Stomach (tissue), 9 donors: ENCODE data around the gene SAMD5. TPM values are rescaled to one million over a fixed set of nuclear protein-coding genes. Genes with fewer than 3 reads are reported as not detected.

ENCODE experiments used
- DNase-seq, 2 donors: peaks; one replicate each; pipeline versions ENCODE4 v3.0.0 to v3.0.0-alpha.2; 2013 to 2019
- H3K27ac ChIP-seq, 5 donors: fragments of 200-600 bp in 4 of 5; sonication (generic) in 4 of 5; one replicate each; pipeline ENCODE4 v1.5.1; 2013 to 2019; ENCODE audit warnings: mild to moderate bottlenecking in 1 of 5, moderate library complexity in 1 of 5
- H3K27me3 ChIP-seq, 3 donors: fragments of 200-600 bp; sonication (generic); one replicate each; pipeline ENCODE4 v1.5.1; 2017 to 2019; ENCODE audit warnings: mixed run types in 1 of 3
- H3K36me3 ChIP-seq, 4 donors: fragments of 200-600 bp; sonication (generic); 1 replicate in 3 of 4; 2 replicates in 1 of 4; pipeline ENCODE4 v1.5.1; 2016 to 2019
- H3K4me1 ChIP-seq, 4 donors: fragments of 200-600 bp; sonication (generic); one replicate each; pipeline ENCODE4 v1.5.1; 2016 to 2019
- H3K4me3 ChIP-seq, 4 donors: fragments of 200-600 bp; sonication (generic) in 3 of 4; one replicate each; pipeline ENCODE4 v1.5.1; 2016 to 2019; ENCODE audit warnings: mild to moderate bottlenecking in 1 of 4
- H3K9me3 ChIP-seq, 4 donors: fragments of 200-600 bp; sonication (generic); one replicate each; pipeline ENCODE4 v1.5.1; 2016 to 2019
- EP300 ChIP-seq: sonication (generic); formaldehyde crosslinking; IDR thresholded peaks from one replicate; pipeline ENCODE4 v1.6.1; 2017; ENCODE audit warnings: antibody characterized with exemption
- POLR2A ChIP-seq, 4 donors: fragments of 450-650 bp; IDR thresholded peaks; one replicate each; pipeline ENCODE4 v1.6.1; 2016; ENCODE audit warnings: antibody characterized with exemption in 4 of 4, control low read depth in 2 of 4, mild to moderate bottlenecking in 1 of 4, moderate library complexity in 1 of 4
- POLR2AphosphoS5 ChIP-seq, 3 donors: sonication (generic); formaldehyde crosslinking; IDR thresholded peaks; one replicate each; pipeline ENCODE4 v1.6.1; 2016; ENCODE audit warnings: antibody characterized with exemption in 3 of 3
- WGBS, 5 donors: extraction: QIAGEN DNeasy Blood & Tissue Kit in 3 of 5; methylation state at CpG; one replicate each; pipeline versions ENCODE4 v1.1.5 to v1.1.7; 2013 to 2018; 5-methylcytosine and 5-hydroxymethylcytosine counted together
- intact Hi-C: fragments of 100-400 bp; cut with DNase I; formaldehyde crosslinking; loops from one replicate; pipeline ENCODE4 v1.15.1; 2023; ENCODE audit warnings: low total_unique reads
- polyA plus RNA-seq, 3 donors: library from polyadenylated mRNA; stranded (reverse); fragments of 200-250 nt; gene quantifications; one replicate each; pipeline ENCODE4 v1.2.3, GENCODE V29; 2013
- total RNA-seq, 5 donors: library from RNA; depleted of rRNA; stranded (reverse); fragments of >200 nt; gene quantifications; one replicate each; pipeline versions ENCODE4 v1.1.0 to v1.2.3, GENCODE V29; 2014 to 2016
- TF ChIP-seq, protein P1 (sequence below), 7 experiments: fragments of 450-650 bp in 4 of 7; fragments of 200-600 bp in 3 of 7; sonication (generic) in 3 of 7; IDR thresholded peaks; one replicate each; pipeline ENCODE4 v1.5.1; 2016 to 2019; ENCODE audit warnings: antibody characterized with exemption in 7 of 7, control low read depth in 2 of 7, mild to moderate bottlenecking in 1 of 7
- donor health status: healthy with polysubstance abuse.
- donor health status: Bipolar disorder and iron deficiency.
- donor health status: healthy.

Gene SAMD5
- total and polyA plus RNA-seq, 8 donors = under 0.01 to 19.1 (median 4.0) TPM

DNA sequence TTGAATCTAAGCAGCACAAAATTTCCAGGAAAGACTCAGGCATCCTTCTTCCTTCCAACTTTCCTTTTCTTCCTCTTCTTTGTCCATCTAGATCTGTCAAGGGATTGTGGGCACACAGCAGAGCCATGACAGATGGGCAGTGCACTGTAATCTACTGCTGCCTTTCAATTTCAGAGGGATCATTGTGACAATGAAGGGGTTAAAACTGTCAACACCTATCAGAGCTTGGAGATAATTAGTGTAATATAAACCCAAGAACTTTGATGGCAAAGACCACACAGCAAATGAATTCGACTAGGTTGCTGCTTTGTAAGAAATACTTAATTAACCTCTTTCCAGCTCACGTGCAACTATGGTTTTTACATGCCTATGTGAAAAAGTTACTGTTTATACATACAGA, 55.0 kb downstream of the SAMD5 start:
- Histone ChIP-seq H3K27me3 (no peaks in the 10 kb centered on the region), H3K4me3 (no peak overlapping the region), H3K4me1 (peaks cover 0 to 20% (median 2%) of the 10 kb centered on the region in 4 donors), H3K36me3 (no peaks in the 10 kb centered on the region), H3K27ac (no peak overlapping the region), H3K9me3 (no peaks in the 10 kb centered on the region)
- intact Hi-C loops = no loop called here
- WGBS, 5 donors = 59 to 77% (median 67%) methylated on average over 2 of the region's 2 CpGs
- DNase-seq = no peak
- TF ChIP-seq, protein P1, sequence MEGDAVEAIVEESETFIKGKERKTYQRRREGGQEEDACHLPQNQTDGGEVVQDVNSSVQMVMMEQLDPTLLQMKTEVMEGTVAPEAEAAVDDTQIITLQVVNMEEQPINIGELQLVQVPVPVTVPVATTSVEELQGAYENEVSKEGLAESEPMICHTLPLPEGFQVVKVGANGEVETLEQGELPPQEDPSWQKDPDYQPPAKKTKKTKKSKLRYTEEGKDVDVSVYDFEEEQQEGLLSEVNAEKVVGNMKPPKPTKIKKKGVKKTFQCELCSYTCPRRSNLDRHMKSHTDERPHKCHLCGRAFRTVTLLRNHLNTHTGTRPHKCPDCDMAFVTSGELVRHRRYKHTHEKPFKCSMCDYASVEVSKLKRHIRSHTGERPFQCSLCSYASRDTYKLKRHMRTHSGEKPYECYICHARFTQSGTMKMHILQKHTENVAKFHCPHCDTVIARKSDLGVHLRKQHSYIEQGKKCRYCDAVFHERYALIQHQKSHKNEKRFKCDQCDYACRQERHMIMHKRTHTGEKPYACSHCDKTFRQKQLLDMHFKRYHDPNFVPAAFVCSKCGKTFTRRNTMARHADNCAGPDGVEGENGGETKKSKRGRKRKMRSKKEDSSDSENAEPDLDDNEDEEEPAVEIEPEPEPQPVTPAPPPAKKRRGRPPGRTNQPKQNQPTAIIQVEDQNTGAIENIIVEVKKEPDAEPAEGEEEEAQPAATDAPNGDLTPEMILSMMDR (IDR thresholded peaks at IDR 0.05) = no peak
- TF ChIP-seq POLR2AphosphoS5 (IDR thresholded peaks at IDR 0.05) = no peak
- TF ChIP-seq EP300 = no peak
- TF ChIP-seq POLR2A (IDR thresholded peaks at IDR 0.05) = no peak

DNA sequence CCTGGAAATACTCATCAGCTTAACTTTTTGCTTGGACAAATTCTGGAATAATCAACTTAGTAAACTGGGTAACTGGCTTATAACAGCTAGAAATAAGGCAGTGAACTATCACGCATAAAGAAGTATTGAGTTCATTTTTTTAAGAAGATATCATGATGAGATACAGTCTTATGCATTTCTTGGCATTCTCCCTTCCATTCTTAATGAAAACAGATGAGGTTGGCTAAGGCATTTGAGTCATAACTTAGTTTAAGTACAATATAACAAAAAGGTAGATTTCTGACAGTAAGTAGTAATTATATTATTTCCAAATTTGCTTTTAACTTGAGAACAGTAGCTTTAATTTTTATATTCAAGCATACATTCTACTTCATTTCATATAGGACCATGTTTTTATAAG, 56.1 kb downstream of the SAMD5 start:
- no peak overlapping the region for H3K4me3 ChIP-seq
- no peak for DNase-seq
- intact Hi-C loops = no loop called here
- H3K36me3 ChIP-seq = no peaks in the 10 kb centered on the region
- H3K27me3 ChIP-seq = no peaks in the 10 kb centered on the region
- H3K27ac ChIP-seq = no peak overlapping the region
- no peak for TF ChIP-seq EP300
- no peak for TF ChIP-seq POLR2AphosphoS5 (IDR thresholded peaks at IDR 0.05)
- no peak for TF ChIP-seq POLR2A (IDR thresholded peaks at IDR 0.05)
- TF ChIP-seq, protein P1 (IDR thresholded peaks at IDR 0.05) = no peak
- WGBS, 5 donors = 52 to 100% (median 91%) methylated on average over 1 of the region's 1 CpG
- no peaks in the 10 kb centered on the region for H3K9me3 ChIP-seq
- H3K4me1 ChIP-seq = peaks cover 0 to 12% (median 0%) of the 10 kb centered on the region in 4 donors

DNA sequence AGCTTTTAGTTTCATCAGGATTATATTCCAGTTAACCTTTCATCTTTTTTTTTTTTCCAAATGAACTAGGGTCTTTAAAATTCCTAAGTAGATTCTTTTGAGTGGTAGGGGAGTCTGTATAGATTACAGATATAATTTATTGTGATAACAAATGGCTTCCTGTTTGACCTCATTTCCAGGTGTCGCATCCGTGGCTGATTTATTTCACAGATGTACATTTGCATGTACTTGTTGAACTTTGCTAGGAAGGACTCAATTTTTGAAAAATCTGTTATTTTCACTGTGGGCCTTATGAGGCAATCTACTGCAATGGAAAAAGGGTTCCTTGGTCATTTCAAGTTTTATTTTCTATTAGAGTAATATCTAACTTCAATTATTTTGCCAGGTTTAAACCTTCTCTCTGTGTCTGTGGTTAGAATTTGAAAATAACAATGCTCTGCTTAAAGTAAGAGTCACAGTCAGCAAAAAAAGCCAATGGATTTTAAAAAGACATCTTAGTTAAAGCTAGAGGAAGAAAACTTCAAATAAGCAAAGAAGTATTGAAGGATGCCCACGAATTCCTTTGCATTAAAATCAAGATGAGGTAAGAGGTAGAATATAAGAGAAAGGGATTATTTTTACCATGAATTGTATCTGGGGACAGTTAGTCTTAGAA, 57.9 kb downstream of the SAMD5 start:
- TF ChIP-seq EP300 (no peak), POLR2AphosphoS5 (IDR thresholded peaks at IDR 0.05) (no peak), POLR2A (IDR thresholded peaks at IDR 0.05) (no peak)
- TF ChIP-seq, protein P1 (IDR thresholded peaks at IDR 0.05) = no peak
- WGBS, 5 donors = 55 to 67% (median 61%) methylated on average over 3 of the region's 3 CpGs
- Histone ChIP-seq H3K27ac (no peak overlapping the region), H3K4me1 (no peaks in the 10 kb centered on the region), H3K27me3 (no peaks in the 10 kb centered on the region), H3K4me3 (no peak overlapping the region), H3K9me3 (no peaks in the 10 kb centered on the region), H3K36me3 (no peaks in the 10 kb centered on the region)
- DNase-seq = no peak
- intact Hi-C loops = no loop called here

DNA sequence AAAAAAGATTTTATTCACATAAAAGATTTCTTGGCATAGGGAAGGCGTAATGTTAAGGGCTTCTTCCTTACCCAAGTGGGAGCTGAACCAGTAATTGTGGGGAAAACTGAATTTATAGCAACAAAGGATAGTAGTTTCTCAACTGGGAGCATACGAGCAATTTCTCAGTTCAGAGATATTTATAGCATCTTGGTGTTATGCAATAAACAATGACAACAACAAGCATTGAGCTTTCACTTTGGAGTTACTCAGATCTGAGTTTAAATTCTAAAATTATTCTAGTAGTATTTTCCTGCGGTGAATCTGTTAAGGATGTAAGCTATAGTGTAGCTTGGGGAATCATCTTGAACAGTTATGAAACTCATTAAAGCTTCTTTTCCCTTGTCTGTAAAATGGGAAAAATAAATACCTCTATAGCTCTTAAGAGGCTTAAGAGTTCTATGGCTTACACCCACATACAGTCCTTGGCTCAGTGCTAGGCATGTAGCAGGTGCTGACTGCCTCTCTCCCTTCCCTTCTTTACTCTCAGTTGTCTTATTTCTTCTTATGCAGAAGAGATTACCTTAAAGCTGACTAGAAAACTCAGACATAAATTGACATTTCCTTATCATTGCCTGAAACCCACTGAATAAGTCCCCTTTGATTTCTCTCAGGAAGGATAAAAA, 58.8 kb downstream of the SAMD5 start:
- Histone ChIP-seq H3K27me3 (no peaks in the 10 kb centered on the region), H3K4me3 (no peak overlapping the region), H3K27ac (no peak overlapping the region), H3K4me1 (no peaks in the 10 kb centered on the region), H3K9me3 (no peaks in the 10 kb centered on the region), H3K36me3 (no peaks in the 10 kb centered on the region)
- intact Hi-C loops = no loop called here
- TF ChIP-seq POLR2AphosphoS5 (IDR thresholded peaks at IDR 0.05) (no peak), POLR2A (IDR thresholded peaks at IDR 0.05) (no peak), EP300 (no peak)
- TF ChIP-seq, protein P1 (IDR thresholded peaks at IDR 0.05) = no peak
- WGBS, 5 donors = 77 to 83% (median 78%) methylated on average over 3 of the region's 3 CpGs
- DNase-seq = no peak
